GM12865 (cell line): ENCODE data around the gene RBL2.
A peak's percentile ranks its signal among the peaks of the same experiment; 100 is the strongest.

Experiments
- DNase-seq: peaks from one replicate; pipeline ENCODE4 v3.0.0; 2010; ENCODE audit warnings: low read depth
- H3K4me3 ChIP-seq: 2 replicates; pipeline ENCODE4 v1.5.1; 2011; ENCODE audit warnings: mild to moderate bottlenecking, low read depth, low read length, control low read depth
- CTCF ChIP-seq: IDR thresholded peaks from 2 replicates; pipeline ENCODE4 v1.5.1; 2011; ENCODE audit warnings: low read length, control low read depth, low read depth, inconsistent platforms; ENCODE audit not compliant: insufficient read depth; ENCODE audit errors: missing control alignments

RBL2 gene

DNA sequence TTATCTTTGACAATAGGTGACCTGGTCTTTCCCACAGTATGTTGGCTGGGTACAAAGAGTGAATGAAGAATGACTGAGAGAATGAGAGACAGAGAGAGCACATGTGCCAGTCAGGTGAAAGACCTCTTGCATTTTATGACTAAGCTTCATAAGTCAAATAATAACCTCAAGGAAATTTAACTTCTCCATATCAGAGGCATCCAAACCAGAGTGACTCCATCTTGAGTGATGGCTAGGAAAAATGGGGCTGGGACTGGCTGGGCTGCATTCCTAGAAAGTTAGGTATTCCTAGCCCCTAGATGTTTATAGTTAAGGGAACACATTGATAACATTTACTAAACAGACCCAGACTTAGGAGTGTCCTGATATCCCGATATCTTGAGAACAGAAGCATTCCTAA, 3.9 kb upstream of the RBL2 start:
- H3K4me3 ChIP-seq = no peak overlapping the region
- no peak for DNase-seq
- TF ChIP-seq CTCF = no peak

DNA sequence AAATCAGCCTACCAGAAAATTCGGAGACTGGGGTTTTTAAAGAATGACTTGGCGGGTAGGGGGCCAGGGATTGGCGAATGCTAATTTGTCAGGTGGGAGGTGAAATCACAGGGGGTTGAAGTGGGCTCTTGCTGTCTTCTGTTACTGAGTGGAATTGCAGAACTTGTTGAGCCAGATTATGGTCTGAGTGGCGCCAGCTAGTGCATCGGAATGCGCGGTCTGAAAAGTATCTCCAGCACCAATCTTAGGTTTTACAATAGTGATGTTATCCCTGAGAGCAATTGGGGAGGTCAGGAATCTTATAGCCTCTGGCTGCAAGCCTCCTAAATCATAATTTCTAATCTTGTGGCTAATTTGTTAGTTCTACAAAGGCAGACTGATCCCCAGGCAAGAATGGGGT, 762 bp upstream of the RBL2 start:
- H3K4me3 ChIP-seq = no peak overlapping the region
- DNase-seq = no peak
- TF ChIP-seq CTCF = no peak

- peak overlapping the region; percentile 64 for H3K4me3 ChIP-seq
- TF ChIP-seq CTCF = no peak
- DNase-seq = no peak
Measured at GRCh38 chr16:53433930-53434376, 318 bp upstream of the RBL2 start.

DNA sequence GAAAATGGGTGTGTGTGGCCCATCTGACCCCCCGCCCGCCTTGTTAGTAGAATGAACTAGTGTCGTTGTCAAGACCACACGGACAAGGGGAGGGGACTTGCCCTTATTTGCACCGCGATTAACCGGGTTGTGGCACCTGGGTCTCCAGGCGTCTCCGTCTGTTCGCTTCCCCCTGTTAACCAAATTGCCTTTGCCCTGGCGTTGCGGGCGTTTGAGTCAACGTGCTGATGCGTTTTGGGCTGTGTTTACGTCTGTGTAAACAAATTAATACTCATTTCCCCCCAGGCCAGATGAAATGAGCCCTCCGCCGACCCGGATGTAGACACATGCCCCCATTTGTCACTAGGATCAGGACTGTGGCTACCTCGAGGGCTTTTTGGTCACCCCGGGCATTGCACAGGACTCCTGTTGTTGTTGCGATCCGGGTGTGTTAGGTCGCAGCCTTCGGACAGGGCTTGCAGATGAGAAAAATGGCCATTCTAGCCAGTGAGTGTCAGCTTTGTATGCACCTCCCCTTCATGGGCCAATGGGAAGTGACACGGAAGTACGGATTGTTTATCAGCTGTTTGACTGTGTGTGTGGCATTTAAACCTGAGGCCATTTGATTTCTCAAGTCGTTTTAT, 906 bp downstream of the RBL2 start:
- peak; percentile 90 for DNase-seq
- peak overlapping the region; percentile 64 for H3K4me3 ChIP-seq
- TF ChIP-seq CTCF = no peak

DNA sequence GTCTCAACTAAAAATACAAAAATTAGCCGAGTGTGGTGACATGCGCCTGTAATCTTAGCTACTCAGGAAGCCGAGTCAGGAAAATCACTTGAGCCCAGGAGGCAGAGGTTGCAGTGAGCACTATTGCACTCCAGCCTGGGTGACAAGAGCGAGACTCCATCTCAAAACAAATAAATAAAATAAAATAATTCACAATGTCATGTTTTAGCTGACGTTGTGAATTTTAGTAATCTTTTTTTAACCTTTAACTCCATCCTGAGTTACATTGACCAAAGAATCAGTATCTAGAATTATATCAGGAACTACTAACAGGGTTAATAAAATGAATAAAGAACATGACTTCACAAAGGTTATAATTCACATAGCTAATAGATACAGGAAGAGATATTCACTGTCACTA, 5.9 kb downstream of the RBL2 start:
- TF ChIP-seq CTCF = no peak
- no peak for DNase-seq
- no peak overlapping the region for H3K4me3 ChIP-seq

GRCh38 chr16:53445534-53445933, 11.3 kb downstream of the RBL2 start:
- no peak for DNase-seq
- TF ChIP-seq CTCF = no peak
- H3K4me3 ChIP-seq = no peak overlapping the region

- H3K4me3 ChIP-seq = no peak overlapping the region
- DNase-seq = no peak
- TF ChIP-seq CTCF = no peak
Measured at GRCh38 chr16:53446090-53446489, 11.8 kb downstream of the RBL2 start.
